ENCODE results near the gene XIRP1. TPM values are rescaled to one million over a fixed set of nuclear protein-coding genes. Genes with fewer than 3 reads are reported as not detected.
A peak's percentile ranks its signal among the peaks of the same experiment; 100 is the strongest.
"Not testable (repeated sequence)": the region's sequence is repeated elsewhere in the genome, so short reads cannot be mapped to it uniquely, and the experiment has no call there.

The XIRP1 gene, protein sequence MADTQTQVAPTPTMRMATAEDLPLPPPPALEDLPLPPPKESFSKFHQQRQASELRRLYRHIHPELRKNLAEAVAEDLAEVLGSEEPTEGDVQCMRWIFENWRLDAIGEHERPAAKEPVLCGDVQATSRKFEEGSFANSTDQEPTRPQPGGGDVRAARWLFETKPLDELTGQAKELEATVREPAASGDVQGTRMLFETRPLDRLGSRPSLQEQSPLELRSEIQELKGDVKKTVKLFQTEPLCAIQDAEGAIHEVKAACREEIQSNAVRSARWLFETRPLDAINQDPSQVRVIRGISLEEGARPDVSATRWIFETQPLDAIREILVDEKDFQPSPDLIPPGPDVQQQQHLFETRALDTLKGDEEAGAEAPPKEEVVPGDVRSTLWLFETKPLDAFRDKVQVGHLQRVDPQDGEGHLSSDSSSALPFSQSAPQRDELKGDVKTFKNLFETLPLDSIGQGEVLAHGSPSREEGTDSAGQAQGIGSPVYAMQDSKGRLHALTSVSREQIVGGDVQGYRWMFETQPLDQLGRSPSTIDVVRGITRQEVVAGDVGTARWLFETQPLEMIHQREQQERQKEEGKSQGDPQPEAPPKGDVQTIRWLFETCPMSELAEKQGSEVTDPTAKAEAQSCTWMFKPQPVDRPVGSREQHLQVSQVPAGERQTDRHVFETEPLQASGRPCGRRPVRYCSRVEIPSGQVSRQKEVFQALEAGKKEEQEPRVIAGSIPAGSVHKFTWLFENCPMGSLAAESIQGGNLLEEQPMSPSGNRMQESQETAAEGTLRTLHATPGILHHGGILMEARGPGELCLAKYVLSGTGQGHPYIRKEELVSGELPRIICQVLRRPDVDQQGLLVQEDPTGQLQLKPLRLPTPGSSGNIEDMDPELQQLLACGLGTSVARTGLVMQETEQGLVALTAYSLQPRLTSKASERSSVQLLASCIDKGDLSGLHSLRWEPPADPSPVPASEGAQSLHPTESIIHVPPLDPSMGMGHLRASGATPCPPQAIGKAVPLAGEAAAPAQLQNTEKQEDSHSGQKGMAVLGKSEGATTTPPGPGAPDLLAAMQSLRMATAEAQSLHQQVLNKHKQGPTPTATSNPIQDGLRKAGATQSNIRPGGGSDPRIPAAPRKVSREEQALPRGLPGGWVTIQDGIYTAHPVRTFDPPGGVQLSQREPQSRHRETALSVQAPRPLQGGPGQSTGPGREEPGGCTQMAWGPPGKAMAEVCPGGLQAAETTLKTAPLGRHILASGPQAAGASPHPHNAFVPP (N-terminal part only)
- total RNA-seq (2014; rRNA removed; shearing (Covaris generic)) = not detected in 2 replicates

GRCh38 chr3:39192490-39193092 lies at the start of gene XIRP1:
XIRP1 (minus strand) TSS chr3:39192595; CDS start chr3:39189445, 3,150 bp downstream.
- in situ Hi-C loops (cut with HindIII; ENCODE audit: low sequenced_read_pairs) = no loop called here
- DNase-seq (ENCODE audit: low spot score) = no peak

- in situ Hi-C loops (cut with HindIII; ENCODE audit: low sequenced_read_pairs) = no loop called here
- no peak for DNase-seq (ENCODE audit: low spot score)
Measured at GRCh38 chr3:39241561-39241960, 49.2 kb upstream of the XIRP1 start.

DNA sequence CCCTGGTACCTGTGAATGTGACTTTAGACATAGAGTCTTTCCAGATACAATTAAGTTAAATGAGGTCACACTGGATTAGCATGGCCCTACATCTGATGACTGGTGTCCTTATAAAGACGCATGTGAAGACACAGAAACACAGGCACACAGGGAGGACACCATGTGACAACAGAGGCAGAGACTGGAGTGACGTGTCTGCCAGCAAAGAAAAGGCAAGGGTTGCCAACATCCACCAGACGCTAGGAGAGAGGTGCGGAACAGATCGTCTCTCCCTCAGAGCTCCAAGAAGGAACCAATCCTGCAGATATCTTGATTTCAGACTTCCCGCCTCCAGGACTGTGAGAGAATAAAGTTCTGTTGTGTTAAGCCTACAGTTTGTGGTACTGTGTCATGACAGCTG lies 44.6 kb upstream of the XIRP1 start:
- in situ Hi-C loops (cut with HindIII; ENCODE audit: low sequenced_read_pairs) = no loop called here
- no peak for DNase-seq (ENCODE audit: low spot score)

DNA sequence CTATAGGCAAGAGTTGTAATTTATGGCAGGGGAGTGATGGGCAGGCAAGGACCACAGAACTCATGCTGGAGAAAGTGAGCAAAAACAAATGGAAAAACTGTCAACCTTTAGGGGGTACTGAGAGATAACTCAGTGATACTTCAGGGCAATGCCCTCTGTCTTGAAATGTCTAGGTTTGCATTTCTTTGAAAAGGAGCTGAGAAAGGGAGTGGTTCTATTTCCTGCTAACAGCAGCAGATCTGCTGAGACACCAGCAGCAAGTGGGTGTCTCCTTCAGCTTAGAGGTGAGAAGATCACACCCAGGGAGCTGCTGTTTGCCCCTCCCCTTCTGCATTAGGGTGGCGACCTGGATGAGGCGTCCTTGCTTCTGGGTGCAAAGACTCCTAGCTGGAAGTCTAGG lies 42.3 kb upstream of the XIRP1 start:
- DNase-seq (ENCODE audit: low spot score) = no peak
- in situ Hi-C loops (cut with HindIII; ENCODE audit: low sequenced_read_pairs) = no loop called here

GRCh38 chr3:39232859-39233258 lies 40.5 kb upstream of the XIRP1 start:
- no peak for DNase-seq (ENCODE audit: low spot score)
- in situ Hi-C loops (cut with HindIII; ENCODE audit: low sequenced_read_pairs) = no loop called here

GRCh38 chr3:39230453-39230852 lies 38.1 kb upstream of the XIRP1 start:
- in situ Hi-C loops (cut with HindIII; ENCODE audit: low sequenced_read_pairs) = no loop called here

DNA sequence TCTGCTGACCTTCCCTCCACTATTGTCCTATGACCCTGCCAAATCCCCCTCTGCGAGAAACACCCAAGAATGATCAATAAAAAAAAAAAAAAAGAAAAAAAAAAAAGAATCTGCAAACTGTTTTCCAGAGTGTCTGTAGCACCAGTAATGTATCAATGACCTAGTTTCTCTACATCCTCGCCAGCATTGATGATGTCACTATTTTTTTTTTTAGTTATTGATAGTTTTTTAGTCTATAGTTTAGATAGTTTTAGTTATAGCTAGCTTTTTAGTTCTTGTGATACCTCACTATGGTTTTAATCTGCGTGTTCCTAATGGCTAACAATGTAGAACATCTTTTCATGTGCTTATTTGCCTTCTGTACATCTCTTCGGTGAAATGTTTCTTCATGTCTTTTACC lies 36.1 kb upstream of the XIRP1 start:
- no peak for DNase-seq (ENCODE audit: low spot score)
- in situ Hi-C loops (cut with HindIII; ENCODE audit: low sequenced_read_pairs) = no loop called here

More at GRCh38 chr3:39230453-39230852, 38.1 kb upstream of the XIRP1 start:
- no peak for DNase-seq (ENCODE audit: low spot score)

- DNase-seq (ENCODE audit: low spot score); in situ Hi-C loops (cut with HindIII; ENCODE audit: low sequenced_read_pairs): not testable (repeated sequence)
Measured at GRCh38 chr3:39227596-39227995, 35.2 kb upstream of the XIRP1 start.

GRCh38 chr3:39226106-39226741 lies 33.8 kb upstream of the XIRP1 start:
- no peak for DNase-seq (ENCODE audit: low spot score)
- in situ Hi-C loops (cut with HindIII; ENCODE audit: low sequenced_read_pairs) = no loop called here

DNA sequence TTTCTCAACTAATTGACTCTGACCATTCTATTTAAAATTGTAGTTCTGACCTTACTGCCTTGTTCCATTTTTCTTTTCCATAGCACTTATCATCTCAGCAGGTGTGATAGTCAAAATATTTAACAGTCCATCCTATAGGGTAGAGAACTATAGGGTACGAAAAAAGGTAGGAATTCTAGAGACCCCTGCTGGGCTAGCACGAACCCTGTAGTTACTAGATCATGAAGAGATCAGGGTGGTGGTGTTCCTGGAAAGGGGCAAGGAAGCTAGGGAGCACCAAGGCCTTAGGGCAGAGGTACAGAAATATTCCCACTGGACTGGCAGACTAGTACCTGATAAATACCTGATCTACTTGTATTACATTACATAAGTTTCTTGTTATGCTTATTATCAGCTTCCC lies 31.9 kb upstream of the XIRP1 start:
- in situ Hi-C loops (cut with HindIII; ENCODE audit: low sequenced_read_pairs) = no loop called here
- DNase-seq (ENCODE audit: low spot score) = no peak

DNA sequence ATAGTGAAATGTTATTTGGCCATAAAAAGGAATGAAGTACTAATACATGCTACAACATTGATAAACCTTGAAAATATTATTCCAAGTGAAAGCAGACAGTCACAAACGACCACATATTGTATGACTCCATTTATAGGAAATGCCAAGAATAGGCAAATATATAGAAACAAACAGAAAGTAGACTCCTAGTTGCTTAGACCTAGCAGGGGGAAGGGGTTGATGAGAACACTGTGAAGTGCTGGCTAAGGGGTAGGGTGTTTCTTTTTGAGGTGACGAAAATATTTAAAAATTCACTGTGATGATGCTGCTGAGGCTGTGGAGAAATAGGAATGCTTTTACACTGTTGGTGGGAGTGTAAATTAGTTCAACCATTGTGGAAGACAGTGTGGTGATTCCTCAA lies 30.5 kb upstream of the XIRP1 start:
- in situ Hi-C loops (cut with HindIII; ENCODE audit: low sequenced_read_pairs) = no loop called here
- DNase-seq (ENCODE audit: low spot score) = no peak

GRCh38 chr3:39222462-39222861 lies 30.1 kb upstream of the XIRP1 start:
- in situ Hi-C loops (cut with HindIII; ENCODE audit: low sequenced_read_pairs) = no loop called here
- no peak for DNase-seq (ENCODE audit: low spot score)

DNA sequence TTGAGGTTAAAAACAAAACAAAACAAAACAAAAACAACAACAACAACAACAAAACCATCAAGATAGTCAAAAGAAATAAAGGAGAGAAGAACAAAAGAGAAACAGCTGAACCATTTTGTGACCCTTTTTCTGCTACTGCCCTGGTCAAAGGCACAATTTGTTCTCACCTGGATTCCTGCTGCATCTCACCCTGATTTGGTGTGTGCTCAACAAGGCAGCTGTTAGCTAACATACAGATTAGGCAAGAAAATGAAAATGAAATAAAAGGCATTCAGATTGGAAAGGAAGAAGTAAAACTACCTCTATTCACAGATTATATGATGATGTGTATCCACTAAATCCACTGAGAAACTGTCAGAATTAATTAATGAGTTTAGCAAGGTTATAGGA lies 28.7 kb upstream of the XIRP1 start:
- no peak for DNase-seq (ENCODE audit: low spot score)

DNA sequence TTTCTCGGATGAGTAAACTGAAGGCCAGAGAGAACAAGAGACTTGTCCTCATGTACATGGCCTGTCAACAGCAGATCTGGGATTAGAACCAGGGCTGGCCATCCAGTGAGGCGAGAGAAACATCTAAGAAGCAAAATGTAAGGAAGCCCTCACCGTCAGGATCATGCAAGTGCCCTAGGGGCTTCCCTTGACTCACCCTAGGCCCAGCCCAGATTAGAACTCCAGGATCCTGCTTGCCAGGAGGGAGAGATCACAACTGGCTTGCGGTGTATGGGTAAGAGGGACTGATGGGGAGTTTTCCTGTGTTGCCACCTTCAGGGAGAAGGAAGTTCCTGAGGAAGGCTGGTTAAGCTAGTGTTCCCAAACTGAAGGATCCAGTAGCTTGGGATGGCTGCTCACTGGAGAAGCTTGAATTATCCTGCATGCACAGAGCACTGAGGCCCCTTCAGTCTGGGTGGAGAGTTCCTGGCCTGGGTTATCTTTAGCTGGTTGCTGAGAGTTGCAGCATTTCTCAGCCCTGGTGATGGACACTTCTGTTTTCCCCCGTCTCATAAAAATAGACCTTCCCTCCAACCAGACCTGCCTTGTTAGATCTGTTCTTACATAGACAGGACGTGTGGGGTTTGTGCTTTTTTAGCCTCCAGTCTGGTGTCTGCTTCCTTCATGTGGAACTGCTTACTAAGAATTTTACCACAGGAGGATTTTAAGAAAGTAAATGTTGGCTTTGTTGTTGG lies 28.2 kb upstream of the XIRP1 start:
- in situ Hi-C loops (cut with HindIII; ENCODE audit: low sequenced_read_pairs) = no loop called here
- DNase-seq (ENCODE audit: low spot score) = peak; percentile 1

More for the DNA sequence above, 28.7 kb upstream of the XIRP1 start:
- in situ Hi-C loops (cut with HindIII; ENCODE audit: low sequenced_read_pairs) = no loop called here

- no peak for DNase-seq (ENCODE audit: low spot score)
- in situ Hi-C loops (cut with HindIII; ENCODE audit: low sequenced_read_pairs) = no loop called here
Measured at GRCh38 chr3:39219702-39220101, 27.3 kb upstream of the XIRP1 start.

DNA sequence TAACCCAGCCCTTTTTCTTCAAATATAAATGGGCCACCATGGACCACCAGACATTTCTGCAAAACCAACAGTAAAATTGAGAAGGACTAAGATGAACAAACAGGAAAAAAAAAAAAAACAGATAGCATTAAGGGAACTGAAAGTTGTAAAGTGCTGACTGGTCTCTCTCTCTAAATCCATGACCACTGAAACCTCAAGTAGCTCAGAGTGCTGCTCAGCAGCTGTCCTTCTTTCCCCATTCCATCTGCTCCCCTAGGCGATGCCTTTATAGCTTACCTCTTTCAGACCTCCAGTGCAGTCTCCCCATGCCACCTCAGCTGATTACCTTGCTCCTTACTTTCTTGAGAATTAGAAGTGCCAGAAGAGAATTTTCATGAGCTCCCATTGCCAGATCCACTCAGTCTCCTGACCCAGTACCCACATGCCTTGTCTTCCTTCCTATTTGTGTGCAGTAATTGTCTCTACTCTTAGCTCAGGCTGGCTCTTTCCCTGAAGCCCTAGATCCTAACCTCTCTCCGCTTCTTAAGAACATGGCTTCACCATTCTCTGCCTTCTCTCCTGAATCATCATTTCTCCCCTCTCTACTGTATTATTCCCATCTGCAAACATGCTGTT lies 23.9 kb upstream of the XIRP1 start:
- in situ Hi-C loops (cut with HindIII; ENCODE audit: low sequenced_read_pairs) = no loop called here
- DNase-seq (ENCODE audit: low spot score) = no peak

GRCh38 chr3:39213613-39214012 lies 21.2 kb upstream of the XIRP1 start:
- in situ Hi-C loops (cut with HindIII; ENCODE audit: low sequenced_read_pairs) = no loop called here
- no peak for DNase-seq (ENCODE audit: low spot score)

GRCh38 chr3:39212665-39213064 lies 20.3 kb upstream of the XIRP1 start:
- in situ Hi-C loops (cut with HindIII; ENCODE audit: low sequenced_read_pairs) = no loop called here
- no peak for DNase-seq (ENCODE audit: low spot score)

Measured in G401 (cell line).